RWPE2 (cell line): Measurements from ENCODE around the gene TEKT2.

ENCODE experiments used
- ATAC-seq: fragments of 200-7000 bp; cut with Tn5 transposase; 3 replicates; pipeline ENCODE4 v1.9.1; 2021; ENCODE audit warnings: low read depth
- DNase-seq: peaks from one replicate; pipeline ENCODE4 v3.0.0-alpha.2; 2020; ENCODE audit warnings: low spot score
- H3K27ac ChIP-seq: fragments of 450-650 bp; 2 replicates; pipeline ENCODE4 v1.5.1; 2017; ENCODE audit warnings: mild to moderate bottlenecking; ENCODE audit not compliant: poor library complexity, severe bottlenecking
- H3K27me3 ChIP-seq: fragments of 250-450 bp; sonication (Bioruptor Pico); 2 replicates; pipeline ENCODE4 v1.5.1; 2021; ENCODE audit warnings: mild to moderate bottlenecking, moderate library complexity; ENCODE audit not compliant: insufficient read depth, poor library complexity, severe bottlenecking
- H3K36me3 ChIP-seq: fragments of 250-450 bp; sonication (Bioruptor Pico); 2 replicates; pipeline ENCODE4 v1.5.1; 2020; ENCODE audit warnings: low read depth, mild to moderate bottlenecking, moderate library complexity
- H3K4me1 ChIP-seq: fragments of 250-450 bp; sonication (Bioruptor Pico); 2 replicates; pipeline ENCODE4 v1.5.1; 2021; ENCODE audit warnings: mild to moderate bottlenecking, moderate library complexity; ENCODE audit not compliant: insufficient read depth, poor library complexity, severe bottlenecking
- H3K4me3 ChIP-seq: fragments of 250-450 bp; sonication (Bioruptor Pico); 2 replicates; pipeline ENCODE4 v1.5.1; 2021; ENCODE audit warnings: mild to moderate bottlenecking, moderate library complexity; ENCODE audit not compliant: severe bottlenecking
- H3K9me3 ChIP-seq: fragments of 250-450 bp; sonication (Bioruptor Pico); 2 replicates; pipeline ENCODE4 v1.5.1; 2021; ENCODE audit warnings: mild to moderate bottlenecking, moderate library complexity; ENCODE audit not compliant: severe bottlenecking
- TF ChIP-seq, protein P1 (sequence below): fragments of 450-650 bp; IDR thresholded peaks from one replicate; pipeline ENCODE4 v1.5.1; 2017; ENCODE audit warnings: mild to moderate bottlenecking, moderate library complexity; ENCODE audit not compliant: poor library complexity, severe bottlenecking

TEKT2 gene

GRCh38 chr1:36099681-36100341 is 15.9 kb downstream of the TEKT2 start:
- Histone ChIP-seq H3K27ac (no peak overlapping the region), H3K27me3 (no peaks in the 10 kb centered on the region), H3K4me1 (no peaks in the 10 kb centered on the region), H3K9me3 (no peaks in the 10 kb centered on the region), H3K4me3 (no peak overlapping the region), H3K36me3 (0 out of 2 replicates have a peak, but pooled peaks cover 5% of the 10 kb centered on the region)
- TF ChIP-seq, protein P1, sequence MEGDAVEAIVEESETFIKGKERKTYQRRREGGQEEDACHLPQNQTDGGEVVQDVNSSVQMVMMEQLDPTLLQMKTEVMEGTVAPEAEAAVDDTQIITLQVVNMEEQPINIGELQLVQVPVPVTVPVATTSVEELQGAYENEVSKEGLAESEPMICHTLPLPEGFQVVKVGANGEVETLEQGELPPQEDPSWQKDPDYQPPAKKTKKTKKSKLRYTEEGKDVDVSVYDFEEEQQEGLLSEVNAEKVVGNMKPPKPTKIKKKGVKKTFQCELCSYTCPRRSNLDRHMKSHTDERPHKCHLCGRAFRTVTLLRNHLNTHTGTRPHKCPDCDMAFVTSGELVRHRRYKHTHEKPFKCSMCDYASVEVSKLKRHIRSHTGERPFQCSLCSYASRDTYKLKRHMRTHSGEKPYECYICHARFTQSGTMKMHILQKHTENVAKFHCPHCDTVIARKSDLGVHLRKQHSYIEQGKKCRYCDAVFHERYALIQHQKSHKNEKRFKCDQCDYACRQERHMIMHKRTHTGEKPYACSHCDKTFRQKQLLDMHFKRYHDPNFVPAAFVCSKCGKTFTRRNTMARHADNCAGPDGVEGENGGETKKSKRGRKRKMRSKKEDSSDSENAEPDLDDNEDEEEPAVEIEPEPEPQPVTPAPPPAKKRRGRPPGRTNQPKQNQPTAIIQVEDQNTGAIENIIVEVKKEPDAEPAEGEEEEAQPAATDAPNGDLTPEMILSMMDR = peak; percentile 91
- ATAC-seq = peak; percentile 87
- no peak for DNase-seq

DNA sequence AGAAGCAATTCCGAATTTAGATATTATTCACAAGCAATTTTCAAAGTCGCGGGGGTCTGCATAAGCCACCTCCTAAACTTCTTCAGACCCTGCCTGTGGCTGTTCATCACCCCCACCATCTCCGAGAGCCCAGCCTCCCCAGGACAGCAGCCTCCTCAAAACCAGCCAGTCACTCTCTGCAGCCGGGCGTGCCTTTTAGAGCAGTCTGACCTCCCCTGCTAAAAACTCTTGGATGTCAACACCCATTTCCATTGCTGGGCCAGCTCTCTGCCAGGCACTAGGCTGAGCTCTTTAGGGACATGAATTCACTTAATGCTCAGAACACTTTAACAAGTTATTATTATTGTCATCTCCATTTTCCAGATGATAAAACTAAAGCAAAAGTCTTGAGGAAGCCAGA is 16.5 kb downstream of the TEKT2 start:
- no peak overlapping the region for H3K4me3 ChIP-seq
- no peak for DNase-seq

GRCh38 chr1:36101546-36101945 is 17.7 kb downstream of the TEKT2 start:
- no peak overlapping the region for H3K27ac ChIP-seq
- H3K27me3 ChIP-seq = no peaks in the 10 kb centered on the region
- H3K36me3 ChIP-seq = no peaks in the 10 kb centered on the region
- DNase-seq (no peak), ATAC-seq (no peak)
- H3K4me3 ChIP-seq = no peak overlapping the region
- no peaks in the 10 kb centered on the region for H3K4me1 ChIP-seq
- no peaks in the 10 kb centered on the region for H3K9me3 ChIP-seq
- TF ChIP-seq, protein P1 = no peak

More for the DNA sequence above, 16.5 kb downstream of the TEKT2 start:
- no peak for ATAC-seq
- Histone ChIP-seq H3K4me1 (no peaks in the 10 kb centered on the region), H3K9me3 (no peaks in the 10 kb centered on the region), H3K27me3 (no peaks in the 10 kb centered on the region), H3K27ac (no peak overlapping the region), H3K36me3 (no peaks in the 10 kb centered on the region)
- TF ChIP-seq, protein P1 = no peak

GRCh38 chr1:36106269-36106668 is 22.4 kb downstream of the TEKT2 start:
- ATAC-seq = no peak
- Histone ChIP-seq H3K4me1 (peaks cover 10% of the 10 kb centered on the region), H3K27me3 (no peaks in the 10 kb centered on the region), H3K27ac (no peak overlapping the region), H3K36me3 (no peaks in the 10 kb centered on the region), H3K9me3 (no peaks in the 10 kb centered on the region), H3K4me3 (no peak overlapping the region)
- TF ChIP-seq, protein P1 = no peak
- DNase-seq = no peak

DNA sequence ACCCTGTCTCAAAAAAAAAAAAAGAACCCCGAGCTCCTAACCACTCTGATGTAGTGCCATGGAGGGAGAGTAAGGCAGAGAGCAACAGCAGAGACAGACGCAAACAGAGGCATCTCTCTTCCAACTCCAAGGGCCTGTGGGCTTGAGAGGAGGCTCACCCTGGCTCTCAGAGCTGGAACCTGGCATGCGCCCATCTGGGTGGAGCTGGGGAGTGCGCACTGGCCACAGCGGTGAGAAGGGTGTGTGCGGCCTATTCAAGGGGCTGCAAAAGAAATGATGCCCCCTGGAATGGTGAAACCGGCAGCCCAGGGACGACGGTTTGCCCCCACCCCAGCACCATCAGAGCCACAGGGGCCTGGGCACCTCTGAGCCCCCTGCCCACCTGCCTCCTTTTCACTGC is 23.5 kb downstream of the TEKT2 start:
- Histone ChIP-seq H3K4me1 (peaks cover 10% of the 10 kb centered on the region), H3K27ac (no peak overlapping the region), H3K4me3 (no peak overlapping the region), H3K27me3 (no peaks in the 10 kb centered on the region), H3K36me3 (no peaks in the 10 kb centered on the region), H3K9me3 (no peaks in the 10 kb centered on the region)
- DNase-seq (no peak), ATAC-seq (no peak)
- TF ChIP-seq, protein P1 = no peak
